Measurements from ENCODE around the gene PDE8A. TPM values are rescaled to one million over a fixed set of nuclear protein-coding genes. Genes with fewer than 3 reads are reported as not detected.
"Not testable (repeated sequence)": the region's sequence is repeated elsewhere in the genome, so short reads cannot be mapped to it uniquely, and the experiment has no call there.

PDE8A gene
- total and polyA plus RNA-seq, 2 of the 4 experiments (the other 2 are of a cell fraction): 32.4 to 35.9 TPM

- no peak overlapping the region for H3K4ac ChIP-seq (ENCODE audit: low read depth, low read length)
- no peak overlapping the region for H2BK120ac ChIP-seq (ENCODE audit: low read depth, low read length)
- H3K9me1 ChIP-seq (ENCODE audit: insufficient read depth, low read length): no peaks in the 10 kb centered on the region; the same call in 1 of the 2 replicates
- no peaks in the 10 kb centered on the region for H4K20me1 ChIP-seq (ENCODE audit: insufficient read depth, low read length)
- H2AK9ac ChIP-seq (replicated peaks; ENCODE audit: low read depth, low read length, poor library complexity): no peak overlapping the region
- no peak overlapping the region for H2BK15ac ChIP-seq (ENCODE audit: low read depth, low read length)
- no CpG with 5 or more reads among the region's 3 CpGs for WGBS, 2 experiments (ENCODE audit: extremely low coverage in 2 of 2, insufficient read length in 1 of 2)
- intact Hi-C loops (cut with micrococcal nuclease) (no loop called here), dilution Hi-C loops (cut with HindIII; ENCODE audit: low sequenced_read_pairs, unreplicated experiment) (no loop called here), in situ Hi-C loops (cut with MboI; ENCODE audit: low sequenced_read_pairs) (no loop called here)
- no peak overlapping the region for H3K4me2 ChIP-seq (ENCODE audit: low read depth, low read length)
- no peaks in the 10 kb centered on the region for H3K79me1 ChIP-seq (ENCODE audit: low read depth in 1 of 2, low read length in 2 of 2)
- CTCF ChIA-PET: no interaction called here
- no peak overlapping the region for H2BK20ac ChIP-seq (ENCODE audit: low read depth, low read length)
- no peak for TF ChIP-seq MAFK (IDR thresholded peaks at IDR 0.05; ENCODE audit: low read depth, low read length)
- no peak for TF ChIP-seq USF2 (IDR thresholded peaks at IDR 0.05; ENCODE audit: low read depth, low read length)
- TF ChIP-seq CTCF (conservative IDR thresholded peaks at IDR 0.05; ENCODE audit: low read depth, low read length): no peak
- TF ChIP-seq SMC3 (IDR thresholded peaks at IDR 0.05; ENCODE audit: low read depth, low read length): no peak
- TF ChIP-seq CHD1 (IDR thresholded peaks at IDR 0.05; ENCODE audit: low read depth, low read length): no peak
- no peak for TF ChIP-seq RCOR1 (IDR thresholded peaks at IDR 0.05; ENCODE audit: insufficient replicate concordance, low read length)
- TF ChIP-seq FOS (IDR thresholded peaks at IDR 0.05; ENCODE audit: low read depth, low read length): no peak
- no peak overlapping the region for H3K27ac ChIP-seq (ENCODE audit: insufficient read depth, low read length)
- H3K4me1 ChIP-seq (ENCODE audit: control insufficient read depth, insufficient read depth, low read length): peaks cover 2% of the 10 kb centered on the region; the same call in 1 of the 2 replicates
- H2AFZ ChIP-seq (replicated peaks; ENCODE audit: low read length, poor library complexity): no peak overlapping the region
- no peak overlapping the region for H4K91ac ChIP-seq (ENCODE audit: insufficient read depth, low read depth, low read length)
- H3K18ac ChIP-seq (ENCODE audit: low read depth, low read length): no peak overlapping the region
- POLR2A ChIA-PET (ENCODE audit: unreplicated experiment): no interaction called here
- H3K27me3 ChIP-seq (ENCODE audit: control insufficient read depth, insufficient read depth, low read length): peaks cover 9% of the 10 kb centered on the region
- DNase-seq (no peak), ATAC-seq (ENCODE audit: low read depth) (no peak)
- H3K9ac ChIP-seq (ENCODE audit: low read depth, low read length): no peak overlapping the region
- no peaks in the 10 kb centered on the region for H3K9me3 ChIP-seq (ENCODE audit: control insufficient read depth, insufficient read depth, low read length)
- no peak overlapping the region for H3K14ac ChIP-seq (replicated peaks; ENCODE audit: low read depth, low read length)
- H2AK5ac ChIP-seq (ENCODE audit: low read depth, low read length): no peak overlapping the region
- no peaks in the 10 kb centered on the region for H3K36me3 ChIP-seq (ENCODE audit: control insufficient read depth, insufficient read depth, low read length)
- no peak overlapping the region for H2BK5ac ChIP-seq (ENCODE audit: low read depth, low read length, poor library complexity, severe bottlenecking)
- BruUV-seq (replicated peaks): no TSS peak
- H4K8ac ChIP-seq (ENCODE audit: low read depth in 2 of 2, low read length in 2 of 2): no peak overlapping the region
- H3K4me3 ChIP-seq (ENCODE audit: insufficient read depth, low read depth, low read length): no peak overlapping the region
- no peak overlapping the region for H3K56ac ChIP-seq (ENCODE audit: extremely low read depth, insufficient read depth, low read length)
- H3K23ac ChIP-seq (ENCODE audit: low read depth, low read length): no peak overlapping the region
- no peak overlapping the region for H4K5ac ChIP-seq (ENCODE audit: low read depth, low read length)
Measured at GRCh38 chr15:85179700-85180099, 198.0 kb downstream of the PDE8A start.

GRCh38 chr15:85185350-85185749 is 203.7 kb downstream of the PDE8A start:
- H3K4me3 ChIP-seq (ENCODE audit: insufficient read depth, low read depth, low read length); H4K5ac ChIP-seq (ENCODE audit: low read depth, low read length); H2BK120ac ChIP-seq (ENCODE audit: low read depth, low read length); dilution Hi-C loops (cut with HindIII; ENCODE audit: low sequenced_read_pairs, unreplicated experiment); H2BK20ac ChIP-seq (ENCODE audit: low read depth, low read length); H3K27ac ChIP-seq (ENCODE audit: insufficient read depth, low read length); H3K23ac ChIP-seq (ENCODE audit: low read depth, low read length); H3K18ac ChIP-seq (ENCODE audit: low read depth, low read length); H2AK9ac ChIP-seq (replicated peaks; ENCODE audit: low read depth, low read length, poor library complexity); POLR2A ChIA-PET (ENCODE audit: unreplicated experiment); H3K4ac ChIP-seq (ENCODE audit: low read depth, low read length); H4K20me1 ChIP-seq (ENCODE audit: insufficient read depth, low read length); H3K56ac ChIP-seq (ENCODE audit: extremely low read depth, insufficient read depth, low read length); H3K9me1 ChIP-seq (ENCODE audit: insufficient read depth, low read length); in situ Hi-C loops (cut with MboI; ENCODE audit: low sequenced_read_pairs); H3K14ac ChIP-seq (replicated peaks; ENCODE audit: low read depth, low read length); ATAC-seq (ENCODE audit: low read depth); H4K91ac ChIP-seq (ENCODE audit: insufficient read depth, low read depth, low read length); H2BK5ac ChIP-seq (ENCODE audit: low read depth, low read length, poor library complexity, severe bottlenecking); H2BK15ac ChIP-seq (ENCODE audit: low read depth, low read length); H3K4me1 ChIP-seq (ENCODE audit: control insufficient read depth, insufficient read depth, low read length); H4K8ac ChIP-seq (ENCODE audit: low read depth in 2 of 2, low read length in 2 of 2); H3K9me3 ChIP-seq (ENCODE audit: control insufficient read depth, insufficient read depth, low read length); intact Hi-C loops (cut with micrococcal nuclease); H3K4me2 ChIP-seq (ENCODE audit: low read depth, low read length); BruUV-seq (replicated peaks); DNase-seq; CTCF ChIA-PET; H3K79me1 ChIP-seq (ENCODE audit: low read depth in 1 of 2, low read length in 2 of 2); H2AFZ ChIP-seq (replicated peaks; ENCODE audit: low read length, poor library complexity); H3K36me3 ChIP-seq (ENCODE audit: control insufficient read depth, insufficient read depth, low read length); H3K9ac ChIP-seq (ENCODE audit: low read depth, low read length); H2AK5ac ChIP-seq (ENCODE audit: low read depth, low read length); H3K27me3 ChIP-seq (ENCODE audit: control insufficient read depth, insufficient read depth, low read length): not testable (repeated sequence)
- WGBS, 2 experiments (ENCODE audit: extremely low coverage in 2 of 2, insufficient read length in 1 of 2): no CpG with 5 or more reads among the region's 11 CpGs
